Measurements from ENCODE around the gene OR1I1.

OR1I1 gene

DNA sequence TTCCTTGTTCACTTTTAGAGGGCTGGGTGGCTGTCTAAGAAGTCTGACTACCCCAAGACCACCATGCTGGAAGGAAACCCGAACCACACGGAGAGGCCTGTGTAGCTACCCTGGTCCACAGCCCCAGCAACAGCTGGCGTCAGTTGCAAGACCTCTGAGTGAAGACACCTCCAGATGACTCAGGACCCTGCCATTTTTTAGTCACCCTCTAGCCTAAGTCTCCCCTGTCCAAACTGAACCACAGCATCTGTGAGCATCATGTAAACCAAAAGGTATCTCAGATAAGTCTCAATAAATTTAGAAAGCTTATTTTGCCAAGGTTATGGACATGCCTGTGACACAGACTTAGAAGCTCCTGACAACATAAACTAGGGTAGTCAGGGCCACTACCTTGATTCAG lies 23.0 kb downstream of the OR1I1 start:
- TF ChIP-seq, protein P1, sequence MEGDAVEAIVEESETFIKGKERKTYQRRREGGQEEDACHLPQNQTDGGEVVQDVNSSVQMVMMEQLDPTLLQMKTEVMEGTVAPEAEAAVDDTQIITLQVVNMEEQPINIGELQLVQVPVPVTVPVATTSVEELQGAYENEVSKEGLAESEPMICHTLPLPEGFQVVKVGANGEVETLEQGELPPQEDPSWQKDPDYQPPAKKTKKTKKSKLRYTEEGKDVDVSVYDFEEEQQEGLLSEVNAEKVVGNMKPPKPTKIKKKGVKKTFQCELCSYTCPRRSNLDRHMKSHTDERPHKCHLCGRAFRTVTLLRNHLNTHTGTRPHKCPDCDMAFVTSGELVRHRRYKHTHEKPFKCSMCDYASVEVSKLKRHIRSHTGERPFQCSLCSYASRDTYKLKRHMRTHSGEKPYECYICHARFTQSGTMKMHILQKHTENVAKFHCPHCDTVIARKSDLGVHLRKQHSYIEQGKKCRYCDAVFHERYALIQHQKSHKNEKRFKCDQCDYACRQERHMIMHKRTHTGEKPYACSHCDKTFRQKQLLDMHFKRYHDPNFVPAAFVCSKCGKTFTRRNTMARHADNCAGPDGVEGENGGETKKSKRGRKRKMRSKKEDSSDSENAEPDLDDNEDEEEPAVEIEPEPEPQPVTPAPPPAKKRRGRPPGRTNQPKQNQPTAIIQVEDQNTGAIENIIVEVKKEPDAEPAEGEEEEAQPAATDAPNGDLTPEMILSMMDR (IDR thresholded peaks at IDR 0.05; ENCODE audit: low read depth, low read length): no peak
- in situ Hi-C loops (cut with HindIII; ENCODE audit: low sequenced_read_pairs): no loop called here
- no peak for DNase-seq (ENCODE audit: low read depth, low spot score)
- H3K4me3 ChIP-seq (ENCODE audit: low read depth, low read length): no peak overlapping the region

DNA sequence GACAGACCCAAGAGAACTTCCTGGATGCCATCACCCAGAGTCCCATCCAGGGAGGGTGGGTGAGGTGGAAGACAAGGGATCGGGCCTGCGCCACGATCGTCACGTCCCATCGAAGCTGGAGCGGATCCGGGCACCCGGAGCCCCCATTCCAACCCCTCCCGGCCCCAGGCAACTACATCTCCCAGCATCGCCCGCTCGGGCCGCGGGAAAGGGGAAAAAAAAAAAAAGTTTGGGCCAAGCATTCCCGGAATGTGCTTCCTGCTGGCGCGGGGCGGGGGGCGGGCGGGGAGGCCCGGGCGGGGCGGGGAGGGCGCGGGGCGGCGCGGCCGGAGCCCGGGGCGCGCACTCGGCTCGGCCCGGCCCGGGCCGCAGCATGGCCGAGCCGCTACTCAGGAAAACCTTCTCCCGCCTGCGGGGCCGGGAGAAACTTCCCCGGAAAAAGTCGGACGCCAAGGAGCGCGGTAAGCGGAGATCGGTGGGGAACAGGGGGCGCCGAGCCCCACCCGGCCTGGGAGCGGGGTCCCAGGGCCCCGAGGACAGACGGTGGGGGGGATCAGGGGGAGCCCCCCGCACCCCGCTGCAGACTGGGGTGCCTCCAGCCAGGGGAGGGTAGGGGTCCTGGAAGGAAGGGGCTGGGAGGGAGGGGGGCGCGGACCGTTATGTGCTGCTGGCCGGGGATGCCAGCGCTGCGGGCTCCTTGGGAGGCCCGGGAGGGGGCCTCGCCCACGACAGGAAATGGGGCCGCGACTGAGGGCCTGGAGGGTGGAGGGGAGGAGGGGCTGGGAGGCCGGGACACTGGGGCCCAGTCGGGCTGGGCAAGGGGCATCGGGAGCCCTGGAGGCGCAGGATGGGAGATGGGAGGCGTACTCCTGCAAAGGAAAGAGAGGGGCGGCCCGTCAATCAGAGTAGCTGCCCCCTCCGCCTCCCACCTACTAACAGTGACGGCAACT lies 25.3 kb downstream of the OR1I1 start, which contains the start of gene SYDE1:
TSS of gene SYDE1 (plus strand) at position 341 of the 950 bp plus-strand sequence. CDS start at position 374, 33 bp downstream.
- in situ Hi-C loops (cut with HindIII; ENCODE audit: low sequenced_read_pairs): no loop called here
- DNase-seq (ENCODE audit: low read depth, low spot score): peak; percentile 68
- peak within 1 kb of the TSS; percentile 77 for H3K4me3 ChIP-seq (ENCODE audit: low read depth, low read length)
- TF ChIP-seq, protein P1 (IDR thresholded peaks at IDR 0.05; ENCODE audit: low read depth, low read length): no peak

DNA sequence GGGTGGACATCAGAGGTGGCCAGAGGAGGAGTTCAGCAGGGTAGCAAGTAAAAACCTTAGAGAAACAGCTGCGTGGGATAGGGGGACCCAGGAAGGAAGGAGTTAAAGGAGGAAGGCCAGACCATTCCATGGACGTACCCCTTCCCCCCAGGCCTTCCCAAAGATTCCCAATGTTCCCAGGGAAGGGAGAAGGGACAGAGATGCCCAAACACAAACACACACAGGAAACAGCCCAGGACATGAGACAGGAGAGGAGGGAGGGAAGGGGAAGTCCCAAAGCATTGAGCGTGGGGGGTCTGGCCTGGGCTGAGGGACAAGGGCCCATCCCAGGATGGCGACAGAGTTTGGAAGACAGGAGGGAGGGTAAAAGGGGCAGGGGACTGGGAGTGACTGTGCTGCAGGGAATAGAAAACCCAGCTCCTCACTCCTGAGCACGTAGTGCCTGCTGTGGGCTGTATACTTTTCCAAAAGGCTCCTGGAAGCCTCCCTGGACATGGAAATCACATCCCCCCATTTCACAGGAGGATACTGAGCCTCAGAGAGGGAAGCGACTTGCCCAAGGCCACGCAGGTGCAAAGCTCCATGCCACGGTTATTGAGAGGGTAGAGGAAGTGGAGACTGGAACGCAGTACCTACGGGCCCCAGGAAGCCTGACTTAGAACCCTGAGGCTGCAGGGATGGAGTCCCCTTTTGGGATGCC lies 26.3 kb downstream of the OR1I1 start:
- in situ Hi-C loops (cut with HindIII; ENCODE audit: low sequenced_read_pairs): no loop called here
- DNase-seq (ENCODE audit: low read depth, low spot score): peak; percentile 6
- H3K4me3 ChIP-seq (ENCODE audit: low read depth, low read length): peak overlapping the region; percentile 77
- TF ChIP-seq, protein P1 (IDR thresholded peaks at IDR 0.05; ENCODE audit: low read depth, low read length): no peak

DNA sequence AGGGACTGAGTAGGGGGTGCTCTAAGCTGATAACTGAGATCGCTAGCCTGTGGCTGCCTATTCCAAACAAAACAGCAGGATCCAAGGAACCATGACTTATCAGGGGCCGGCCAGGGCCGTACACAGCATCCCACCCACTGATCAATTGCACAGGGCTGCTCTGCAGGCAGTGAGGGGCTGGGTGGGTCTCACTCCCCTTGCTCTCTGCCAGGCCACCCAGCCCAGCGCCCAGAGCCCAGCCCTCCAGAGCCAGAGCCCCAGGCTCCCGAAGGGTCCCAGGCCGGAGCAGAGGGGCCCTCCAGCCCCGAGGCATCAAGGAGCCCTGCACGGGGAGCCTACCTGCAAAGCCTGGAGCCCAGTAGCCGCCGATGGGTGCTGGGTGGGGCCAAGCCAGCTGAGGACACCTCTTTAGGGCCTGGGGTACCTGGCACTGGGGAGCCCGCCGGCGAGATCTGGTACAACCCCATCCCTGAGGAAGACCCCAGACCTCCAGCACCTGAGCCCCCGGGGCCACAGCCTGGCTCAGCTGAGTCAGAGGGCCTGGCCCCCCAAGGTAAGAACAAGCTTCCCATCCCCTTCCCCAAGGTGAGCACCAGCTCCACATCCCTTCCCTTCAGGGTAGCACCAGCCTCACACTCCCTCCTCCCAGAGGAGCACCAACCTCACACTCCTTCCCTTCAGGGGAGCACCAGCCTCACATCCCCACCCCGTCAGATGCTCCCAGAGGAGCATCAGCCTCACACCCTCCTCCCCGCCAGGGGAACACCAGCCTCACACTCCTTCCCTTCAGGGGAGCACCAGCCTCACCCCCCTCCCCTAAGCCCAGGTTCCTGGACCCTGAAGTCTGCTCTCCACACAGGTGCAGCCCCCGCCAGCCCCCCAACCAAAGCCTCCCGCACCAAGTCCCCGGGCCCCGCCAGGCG lies 27.1 kb downstream of the OR1I1 start:
- in situ Hi-C loops (cut with HindIII; ENCODE audit: low sequenced_read_pairs): no loop called here

DNA sequence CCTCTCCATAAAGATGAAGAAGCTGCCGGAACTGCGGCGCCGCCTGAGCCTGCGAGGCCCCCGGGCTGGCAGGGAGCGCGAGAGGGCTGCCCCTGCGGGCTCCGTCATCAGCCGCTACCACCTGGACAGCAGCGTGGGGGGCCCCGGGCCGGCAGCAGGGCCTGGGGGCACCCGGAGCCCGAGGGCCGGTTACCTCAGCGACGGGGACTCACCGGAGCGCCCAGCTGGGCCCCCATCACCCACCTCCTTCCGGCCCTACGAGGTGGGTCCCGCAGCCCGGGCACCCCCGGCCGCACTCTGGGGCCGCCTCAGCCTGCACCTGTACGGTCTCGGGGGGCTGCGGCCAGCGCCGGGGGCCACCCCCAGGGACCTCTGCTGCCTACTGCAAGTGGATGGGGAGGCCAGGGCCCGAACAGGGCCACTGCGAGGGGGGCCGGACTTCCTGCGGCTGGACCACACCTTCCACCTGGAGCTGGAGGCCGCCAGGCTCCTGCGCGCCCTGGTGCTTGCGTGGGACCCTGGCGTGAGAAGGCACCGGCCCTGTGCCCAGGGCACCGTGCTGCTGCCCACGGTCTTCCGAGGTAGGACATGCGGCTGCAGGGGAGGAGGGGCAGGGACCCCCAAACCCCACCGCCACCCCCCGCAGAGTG lies 27.9 kb downstream of the OR1I1 start:
- in situ Hi-C loops (cut with HindIII; ENCODE audit: low sequenced_read_pairs): no loop called here
- TF ChIP-seq, protein P1 (IDR thresholded peaks at IDR 0.05; ENCODE audit: low read depth, low read length): no peak
- H3K4me3 ChIP-seq (ENCODE audit: low read depth, low read length): no peak overlapping the region
- DNase-seq (ENCODE audit: low read depth, low spot score): no peak

More for the DNA sequence above, 27.1 kb downstream of the OR1I1 start:
- H3K4me3 ChIP-seq (ENCODE audit: low read depth, low read length): peak overlapping the region; percentile 77
- no peak for DNase-seq (ENCODE audit: low read depth, low spot score)
- TF ChIP-seq, protein P1 (IDR thresholded peaks at IDR 0.05; ENCODE audit: low read depth, low read length): no peak
